RWPE1 (cell line): Measurements from ENCODE around the gene KCNQ1.
A peak's percentile ranks its signal among the peaks of the same experiment; 100 is the strongest.

Source experiments
- CTCF ChIA-PET: fragments of 350-600 bp; sonication (Branson Sonifier 250); formaldehyde crosslinking; extraction: SDS; loops from one replicate; lab custom pipeline; 2021; lab: Yijun Ruan, JAX
- POLR2A ChIA-PET: fragments of 400-600 bp; formaldehyde crosslinking; extraction: SDS; loops from one replicate; lab custom pipeline; 2020; ENCODE audit warnings: antibody characterized with exemption; ENCODE audit not compliant: low non-redundant PET; lab: Yijun Ruan, JAX
- DNase-seq: peaks from one replicate; pipeline ENCODE4 v3.0.0; 2012; ENCODE audit warnings: low spot score
- H3K27ac ChIP-seq: fragments of 450-650 bp; 2 replicates; pipeline ENCODE4 v1.5.1; 2017
- TF ChIP-seq, protein P1 (sequence below): fragments of 450-650 bp; conservative IDR thresholded peaks from 2 replicates; pipeline ENCODE4 v1.5.1; 2017; ENCODE audit warnings: low read depth, mild to moderate bottlenecking

KCNQ1 gene

DNA sequence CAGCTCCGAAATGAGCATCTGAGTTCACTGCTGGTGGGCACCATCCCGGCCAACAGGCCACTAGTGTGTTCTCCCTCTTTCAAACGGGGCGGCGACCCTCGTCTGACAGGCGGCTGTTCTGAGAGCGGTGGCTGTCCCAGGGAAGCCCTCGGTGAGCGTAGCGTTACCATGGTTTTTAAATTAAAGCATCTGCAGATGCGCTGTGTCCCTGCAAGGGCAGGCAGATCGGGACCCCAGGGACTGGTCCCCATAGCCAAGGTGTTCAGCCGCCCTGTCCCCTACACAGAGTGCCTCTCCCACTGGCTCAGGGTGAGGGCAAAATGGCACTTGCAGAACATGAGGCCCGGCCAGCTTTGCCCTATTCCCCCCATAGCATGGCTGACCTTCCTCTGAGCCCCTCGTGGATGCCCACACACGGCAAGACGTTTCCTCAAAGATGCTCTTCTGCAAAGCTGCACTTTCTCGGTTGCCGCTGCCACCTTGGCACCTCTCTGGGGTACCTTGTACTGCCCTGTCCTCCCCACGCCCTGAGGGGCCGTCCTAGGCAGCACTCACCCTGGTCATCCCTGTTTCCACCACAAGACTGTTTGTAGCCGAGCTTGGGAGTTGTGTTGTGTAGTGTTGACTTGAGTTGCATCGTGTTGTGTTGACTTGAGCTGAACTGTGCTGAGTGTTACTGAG lies 306.9 kb downstream of the KCNQ1 start:
- no peak for DNase-seq
- no peak overlapping the region for H3K27ac ChIP-seq
- ChIA-PET CTCF (no interaction called here), POLR2A (no interaction called here)
- TF ChIP-seq, protein P1, sequence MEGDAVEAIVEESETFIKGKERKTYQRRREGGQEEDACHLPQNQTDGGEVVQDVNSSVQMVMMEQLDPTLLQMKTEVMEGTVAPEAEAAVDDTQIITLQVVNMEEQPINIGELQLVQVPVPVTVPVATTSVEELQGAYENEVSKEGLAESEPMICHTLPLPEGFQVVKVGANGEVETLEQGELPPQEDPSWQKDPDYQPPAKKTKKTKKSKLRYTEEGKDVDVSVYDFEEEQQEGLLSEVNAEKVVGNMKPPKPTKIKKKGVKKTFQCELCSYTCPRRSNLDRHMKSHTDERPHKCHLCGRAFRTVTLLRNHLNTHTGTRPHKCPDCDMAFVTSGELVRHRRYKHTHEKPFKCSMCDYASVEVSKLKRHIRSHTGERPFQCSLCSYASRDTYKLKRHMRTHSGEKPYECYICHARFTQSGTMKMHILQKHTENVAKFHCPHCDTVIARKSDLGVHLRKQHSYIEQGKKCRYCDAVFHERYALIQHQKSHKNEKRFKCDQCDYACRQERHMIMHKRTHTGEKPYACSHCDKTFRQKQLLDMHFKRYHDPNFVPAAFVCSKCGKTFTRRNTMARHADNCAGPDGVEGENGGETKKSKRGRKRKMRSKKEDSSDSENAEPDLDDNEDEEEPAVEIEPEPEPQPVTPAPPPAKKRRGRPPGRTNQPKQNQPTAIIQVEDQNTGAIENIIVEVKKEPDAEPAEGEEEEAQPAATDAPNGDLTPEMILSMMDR: no peak

DNA sequence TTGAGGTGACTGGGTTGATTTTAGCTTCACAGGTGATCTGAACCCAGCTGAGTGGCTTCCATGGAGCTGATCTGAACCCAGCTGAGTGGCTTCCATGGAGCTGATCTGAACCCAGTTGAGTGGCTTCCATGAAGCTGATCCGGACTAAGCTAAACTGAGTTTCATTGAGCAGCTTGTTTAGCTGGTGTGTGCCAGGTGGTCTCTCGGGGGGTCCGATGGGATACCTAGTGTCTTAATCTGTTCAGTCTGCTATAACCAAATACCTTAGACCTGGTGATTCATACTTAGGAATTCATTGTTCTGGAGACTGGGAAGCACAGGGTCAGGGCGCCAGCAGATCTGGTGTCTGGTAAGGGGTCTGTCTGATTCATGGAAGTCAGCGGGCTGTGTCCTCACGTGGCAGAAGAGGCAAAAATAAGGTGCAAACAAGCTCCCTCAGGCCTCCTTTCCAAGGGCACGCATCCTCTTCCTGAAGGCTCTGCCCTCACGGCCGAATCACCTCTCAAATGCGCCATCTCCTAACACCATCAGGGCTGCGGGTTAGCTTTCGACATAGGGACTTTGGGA lies 307.5 kb downstream of the KCNQ1 start:
- TF ChIP-seq, protein P1: no peak
- no peak overlapping the region for H3K27ac ChIP-seq
- peak; percentile 52 for DNase-seq
- ChIA-PET POLR2A (no interaction called here), CTCF (no interaction called here)

DNA sequence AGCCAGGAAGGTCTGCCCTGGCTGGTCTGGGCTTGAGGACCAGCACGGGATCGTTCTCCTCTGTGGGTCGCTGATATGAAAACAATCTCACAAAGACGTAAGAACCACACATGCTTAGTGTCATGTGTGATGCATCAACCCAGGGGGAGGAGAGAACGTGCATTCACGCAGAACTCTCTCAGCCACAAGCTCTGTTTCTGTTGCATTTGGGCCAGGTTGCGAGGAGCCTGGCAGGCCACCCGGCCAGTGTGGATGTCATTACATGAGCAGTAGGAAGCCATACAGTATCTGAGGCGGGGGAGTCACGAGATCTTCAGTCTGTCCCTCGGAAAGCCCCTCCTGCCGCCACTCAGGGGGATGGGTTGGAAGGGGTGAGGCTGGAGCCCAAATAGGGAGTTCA lies 308.1 kb downstream of the KCNQ1 start:
- TF ChIP-seq, protein P1: no peak
- POLR2A ChIA-PET: no interaction called here
- CTCF ChIA-PET: interaction anchor here (1.0 kb wide), 1 partner anchor 13 kb away, joined by 3 read pairs; no protein-coding TSS in a partner anchor
- no peak for DNase-seq
- no peak overlapping the region for H3K27ac ChIP-seq

- H3K27ac ChIP-seq: no peak overlapping the region
- POLR2A ChIA-PET: no interaction called here
- TF ChIP-seq, protein P1: no peak
- no peak for DNase-seq
- CTCF ChIA-PET: no interaction called here
Measured at GRCh38 chr11:2754008-2754407, 309.2 kb downstream of the KCNQ1 start.

- TF ChIP-seq, protein P1: no peak
- ChIA-PET POLR2A (no interaction called here), CTCF (no interaction called here)
- no peak for DNase-seq
- no peak overlapping the region for H3K27ac ChIP-seq
Measured at GRCh38 chr11:2755071-2755470, 310.3 kb downstream of the KCNQ1 start.

DNA sequence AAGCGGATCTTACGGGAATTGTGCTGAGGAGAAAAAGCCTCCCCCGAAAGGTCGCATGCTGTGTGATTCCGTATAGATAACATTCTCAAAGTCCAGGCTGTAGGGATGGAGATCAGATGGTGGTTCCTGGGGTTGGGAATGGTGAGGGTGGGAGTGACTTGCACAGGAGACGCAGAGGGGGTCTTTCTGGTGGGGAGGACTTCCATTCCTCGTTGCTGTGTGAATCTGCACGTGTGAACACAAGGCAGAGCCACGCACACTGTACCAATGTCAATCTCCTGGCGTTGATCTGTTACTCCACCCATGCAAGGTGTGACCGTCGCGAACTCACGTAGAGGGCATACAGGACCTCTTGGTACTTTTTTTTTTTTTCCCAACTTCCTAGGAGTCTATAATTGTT lies 313.9 kb downstream of the KCNQ1 start:
- ChIA-PET CTCF (no interaction called here), POLR2A (no interaction called here)
- H3K27ac ChIP-seq: no peak overlapping the region
- DNase-seq: no peak
- TF ChIP-seq, protein P1: no peak
